SJCRH30 (cell line): ENCODE results near the gene TTC39B. TPM values are rescaled to one million over a fixed set of nuclear protein-coding genes. Genes with fewer than 3 reads are reported as not detected.

Experiments
- DNase-seq, 2 experiments: peaks; one replicate each; pipeline ENCODE4 v3.0.0-alpha.2; 2015 to 2020
- H3K27ac ChIP-seq: fragments of 250-450 bp; sonication (Bioruptor Pico); 2 replicates; pipeline ENCODE4 v1.5.1; 2020; ENCODE audit warnings: mild to moderate bottlenecking, moderate library complexity
- H3K27me3 ChIP-seq: fragments of 250-450 bp; sonication (Bioruptor Pico); 2 replicates; pipeline ENCODE4 v1.5.1; 2020; ENCODE audit warnings: mild to moderate bottlenecking, moderate library complexity
- H3K36me3 ChIP-seq: fragments of 250-450 bp; sonication (Bioruptor Pico); 2 replicates; pipeline ENCODE4 v1.5.1; 2020; ENCODE audit warnings: mild to moderate bottlenecking, moderate library complexity
- H3K4me1 ChIP-seq: fragments of 250-450 bp; sonication (Bioruptor Pico); 2 replicates; pipeline ENCODE4 v1.5.1; 2020; ENCODE audit warnings: mild to moderate bottlenecking, moderate library complexity
- H3K4me3 ChIP-seq: fragments of 250-450 bp; sonication (Bioruptor Pico); 2 replicates; pipeline ENCODE4 v1.5.1; 2020; ENCODE audit warnings: mild to moderate bottlenecking, moderate library complexity
- H3K9me3 ChIP-seq: fragments of 250-450 bp; sonication (Bioruptor Pico); replicated peaks from 2 replicates; pipeline ENCODE4 v1.5.1; 2020; ENCODE audit warnings: mild to moderate bottlenecking, moderate library complexity
- total RNA-seq: library from RNA; depleted of rRNA; stranded (reverse); fragments of >200 nt; shearing (Covaris generic); gene quantifications from 2 replicates; pipeline ENCODE4 v1.2.3, GENCODE V29; 2014

TTC39B gene
- total RNA-seq, 1 experiment from 2014 or later, result 2.2 TPM

GRCh38 chr9:15311607-15312006 is 4.6 kb upstream of the TTC39B start:
- no peaks in the 10 kb centered on the region for H3K36me3 ChIP-seq
- H3K9me3 ChIP-seq, result no peaks in the 10 kb centered on the region
- no peaks in the 10 kb centered on the region for H3K4me1 ChIP-seq
- H3K27ac ChIP-seq, result no peak overlapping the region
- no peaks in the 10 kb centered on the region for H3K27me3 ChIP-seq
- no peak for DNase-seq
- no peak overlapping the region for H3K4me3 ChIP-seq

DNA sequence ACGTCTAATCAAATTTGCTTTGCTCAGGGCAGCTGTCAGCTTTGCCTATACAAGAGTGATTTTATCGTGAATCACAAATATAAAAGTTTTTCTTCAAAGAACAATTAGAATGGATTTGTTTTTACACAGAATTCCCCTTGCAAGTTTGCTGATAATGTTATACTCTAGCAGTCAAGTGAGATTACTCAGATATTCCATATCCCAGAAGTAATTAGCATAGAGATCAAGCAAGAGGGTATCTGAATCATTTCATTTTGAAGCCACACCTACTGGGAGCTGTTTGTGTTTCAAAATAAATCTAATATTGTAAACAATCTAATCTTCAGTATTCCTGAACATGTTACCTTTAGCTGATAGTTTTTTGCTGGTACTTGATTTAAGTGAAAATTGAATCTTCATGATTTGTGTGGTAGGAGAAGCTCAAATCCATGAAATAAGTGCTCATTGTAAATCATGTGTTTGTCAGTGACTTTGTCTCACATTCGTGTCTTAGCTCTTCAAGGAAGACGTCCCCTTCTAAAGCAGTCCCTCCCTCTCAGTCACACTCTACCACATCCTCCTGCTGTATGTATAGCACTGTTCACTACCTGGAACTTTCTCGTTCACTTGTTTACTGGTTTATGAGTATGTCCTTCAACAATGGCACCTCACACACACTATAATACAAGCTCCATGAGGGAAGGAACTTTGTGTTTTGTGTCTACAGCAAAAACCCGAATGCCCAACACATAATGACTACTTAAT is 3.3 kb upstream of the TTC39B start:
- no peaks in the 10 kb centered on the region for H3K27me3 ChIP-seq
- no peak overlapping the region for H3K27ac ChIP-seq
- no peaks in the 10 kb centered on the region for H3K36me3 ChIP-seq
- no peak for DNase-seq
- H3K9me3 ChIP-seq, result no peaks in the 10 kb centered on the region
- no peak overlapping the region for H3K4me3 ChIP-seq
- no peaks in the 10 kb centered on the region for H3K4me1 ChIP-seq

- Histone ChIP-seq H3K9me3 (no peaks in the 10 kb centered on the region), H3K36me3 (no peaks in the 10 kb centered on the region), H3K27me3 (no peaks in the 10 kb centered on the region), H3K4me3 (no peak overlapping the region), H3K27ac (no peak overlapping the region), H3K4me1 (no peaks in the 10 kb centered on the region)
- no peak for DNase-seq
Measured at GRCh38 chr9:15308511-15308910, 1.5 kb upstream of the TTC39B start.

DNA sequence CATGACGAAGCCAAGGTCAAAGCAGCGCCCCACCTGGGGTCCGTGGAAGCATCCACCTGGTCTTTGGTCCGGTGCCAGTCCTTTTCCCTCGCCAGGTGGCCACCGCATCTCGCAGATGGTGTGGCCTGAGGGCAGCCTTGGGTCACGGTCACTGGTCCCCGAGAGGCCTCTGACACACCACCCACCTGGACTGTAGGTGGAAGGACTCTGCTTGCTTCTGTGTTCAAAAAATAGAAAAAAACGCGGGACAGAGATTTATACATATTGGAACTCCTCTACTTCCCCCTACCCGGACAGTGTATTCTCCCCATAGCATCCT is 466 bp upstream of the TTC39B start:
- no peaks in the 10 kb centered on the region for H3K9me3 ChIP-seq
- no peak for DNase-seq
- H3K36me3 ChIP-seq, result no peaks in the 10 kb centered on the region
- no peak overlapping the region for H3K27ac ChIP-seq
- H3K4me3 ChIP-seq, result peak overlapping the region; percentile 79
- H3K27me3 ChIP-seq, result no peaks in the 10 kb centered on the region
- H3K4me1 ChIP-seq, result no peaks in the 10 kb centered on the region

DNA sequence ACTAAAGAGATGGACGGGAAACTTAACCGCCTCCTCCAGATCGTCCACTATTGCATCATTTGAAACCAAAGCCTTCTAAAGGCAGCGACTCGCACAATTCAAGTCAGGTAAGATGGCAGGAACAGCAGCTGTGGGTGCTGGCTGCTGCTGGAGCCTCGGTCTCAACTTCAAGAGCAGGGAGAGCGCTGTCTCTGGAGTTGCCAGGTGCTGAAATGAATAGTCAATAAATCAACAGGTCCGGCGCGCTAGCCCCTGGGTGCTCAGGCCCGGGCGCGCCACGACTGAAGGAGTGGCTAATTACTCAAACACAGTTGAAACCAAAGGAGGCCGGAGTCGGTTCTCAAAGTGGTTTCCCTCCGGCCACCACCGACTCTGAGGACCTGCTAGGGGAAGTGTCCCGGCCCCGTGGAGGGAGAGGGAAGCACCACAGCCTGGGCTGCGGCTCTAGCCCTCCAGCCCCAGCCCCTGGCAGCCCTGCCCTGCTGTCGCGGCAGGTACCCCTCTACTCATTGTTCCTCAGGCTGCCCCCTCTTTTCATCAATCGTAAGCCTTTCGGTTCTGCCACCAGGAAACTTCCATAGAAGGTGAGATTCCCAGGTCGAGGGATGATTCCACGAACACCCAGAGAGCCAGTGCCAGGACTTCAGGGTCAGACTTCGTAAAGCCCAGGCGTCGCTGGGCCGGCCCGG is 804 bp downstream of the TTC39B start:
- Histone ChIP-seq H3K9me3 (no peaks in the 10 kb centered on the region), H3K27me3 (no peaks in the 10 kb centered on the region), H3K4me1 (no peaks in the 10 kb centered on the region), H3K4me3 (peak overlapping the region; percentile 79), H3K36me3 (no peaks in the 10 kb centered on the region), H3K27ac (no peak overlapping the region; the same call in 1 of the 2 replicates)
- peak; percentile 37 to 53 for DNase-seq

DNA sequence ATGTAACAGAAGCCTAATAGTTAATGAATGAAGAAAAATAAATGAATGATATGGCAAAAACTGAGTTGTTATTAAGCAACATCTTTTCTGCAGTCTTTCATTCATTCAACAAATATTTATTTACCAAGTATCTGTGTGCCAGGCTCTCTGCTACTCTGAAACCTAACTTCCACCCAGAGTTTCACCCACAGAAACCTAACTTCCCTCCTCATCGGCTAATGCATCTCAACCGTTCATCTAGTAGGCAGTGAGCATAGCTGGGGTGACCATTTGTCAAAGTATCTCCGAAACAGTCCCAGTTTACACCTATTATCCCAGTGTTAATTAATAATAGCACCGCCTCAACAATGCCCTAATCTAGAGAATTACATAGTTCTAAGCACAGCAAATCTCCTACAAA is 1.5 kb downstream of the TTC39B start:
- H3K27ac ChIP-seq, result no peak overlapping the region

GRCh38 chr9:15304632-15305031 is 2.4 kb downstream of the TTC39B start:
- Histone ChIP-seq H3K4me1 (no peaks in the 10 kb centered on the region), H3K9me3 (no peaks in the 10 kb centered on the region), H3K27ac (no peak overlapping the region), H3K4me3 (no peak overlapping the region), H3K36me3 (no peaks in the 10 kb centered on the region), H3K27me3 (no peaks in the 10 kb centered on the region)
- no peak for DNase-seq

More for the DNA sequence above, 1.5 kb downstream of the TTC39B start:
- Histone ChIP-seq H3K4me1 (no peaks in the 10 kb centered on the region), H3K36me3 (no peaks in the 10 kb centered on the region), H3K9me3 (no peaks in the 10 kb centered on the region), H3K4me3 (peak overlapping the region; percentile 79), H3K27me3 (no peaks in the 10 kb centered on the region)
- DNase-seq, result no peak

GRCh38 chr9:15300218-15300617 is 6.8 kb downstream of the TTC39B start:
- DNase-seq, result no peak
- Histone ChIP-seq H3K9me3 (no peaks in the 10 kb centered on the region), H3K27me3 (no peaks in the 10 kb centered on the region), H3K4me1 (no peaks in the 10 kb centered on the region), H3K36me3 (no peaks in the 10 kb centered on the region), H3K4me3 (no peak overlapping the region), H3K27ac (no peak overlapping the region)

GRCh38 chr9:15299374-15299939 is 7.6 kb downstream of the TTC39B start:
- Histone ChIP-seq H3K4me1 (no peaks in the 10 kb centered on the region), H3K36me3 (no peaks in the 10 kb centered on the region), H3K27me3 (no peaks in the 10 kb centered on the region), H3K27ac (no peak overlapping the region), H3K4me3 (no peak overlapping the region), H3K9me3 (no peaks in the 10 kb centered on the region)
- no peak for DNase-seq

- no peaks in the 10 kb centered on the region for H3K9me3 ChIP-seq
- no peaks in the 10 kb centered on the region for H3K4me1 ChIP-seq
- H3K4me3 ChIP-seq, result no peak overlapping the region
- DNase-seq, result no peak
- no peak overlapping the region for H3K27ac ChIP-seq
- H3K27me3 ChIP-seq, result no peaks in the 10 kb centered on the region
- H3K36me3 ChIP-seq, result no peaks in the 10 kb centered on the region
Measured at GRCh38 chr9:15298362-15298761, 8.7 kb downstream of the TTC39B start.

DNA sequence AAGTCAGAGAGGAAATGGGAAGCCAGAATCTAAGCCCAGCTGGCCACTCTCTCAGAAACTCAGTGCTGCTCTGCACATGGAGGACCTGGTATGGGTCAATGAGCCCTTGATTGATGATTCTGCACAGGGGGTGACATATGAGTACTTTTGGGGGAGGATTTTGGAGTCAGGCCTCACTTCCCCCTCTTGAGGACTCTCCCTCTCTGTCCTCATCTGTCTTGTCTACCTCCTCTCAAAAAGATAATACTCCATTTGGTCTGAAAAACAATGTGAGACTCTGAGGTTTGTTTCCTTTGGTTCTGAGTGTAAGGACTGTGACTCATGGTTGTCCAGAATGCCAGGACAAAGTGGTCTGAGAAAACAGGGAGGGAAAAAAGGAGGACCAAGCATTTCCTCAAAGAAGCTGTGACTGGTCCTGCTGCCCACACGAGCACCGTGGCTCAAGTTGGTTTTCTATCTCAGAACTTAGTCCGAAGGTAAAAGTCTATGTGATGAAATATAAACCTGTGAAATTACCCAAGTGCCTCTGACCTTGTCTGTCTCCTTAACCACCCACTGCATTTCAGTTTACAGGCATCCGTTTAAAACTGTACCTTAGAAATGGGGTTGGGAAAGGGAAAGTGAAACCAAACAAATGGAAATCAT is 11.1 kb downstream of the TTC39B start:
- no peaks in the 10 kb centered on the region for H3K9me3 ChIP-seq
- H3K27ac ChIP-seq, result no peak overlapping the region
- no peaks in the 10 kb centered on the region for H3K36me3 ChIP-seq
- no peak overlapping the region for H3K4me3 ChIP-seq
- H3K4me1 ChIP-seq, result no peaks in the 10 kb centered on the region
- H3K27me3 ChIP-seq, result no peaks in the 10 kb centered on the region
- DNase-seq, result no peak

GRCh38 chr9:15294604-15295003 is 12.4 kb downstream of the TTC39B start:
- Histone ChIP-seq H3K4me1 (no peaks in the 10 kb centered on the region), H3K9me3 (no peaks in the 10 kb centered on the region), H3K27ac (no peak overlapping the region), H3K27me3 (no peaks in the 10 kb centered on the region), H3K4me3 (no peak overlapping the region), H3K36me3 (no peaks in the 10 kb centered on the region)
- DNase-seq, result no peak

DNA sequence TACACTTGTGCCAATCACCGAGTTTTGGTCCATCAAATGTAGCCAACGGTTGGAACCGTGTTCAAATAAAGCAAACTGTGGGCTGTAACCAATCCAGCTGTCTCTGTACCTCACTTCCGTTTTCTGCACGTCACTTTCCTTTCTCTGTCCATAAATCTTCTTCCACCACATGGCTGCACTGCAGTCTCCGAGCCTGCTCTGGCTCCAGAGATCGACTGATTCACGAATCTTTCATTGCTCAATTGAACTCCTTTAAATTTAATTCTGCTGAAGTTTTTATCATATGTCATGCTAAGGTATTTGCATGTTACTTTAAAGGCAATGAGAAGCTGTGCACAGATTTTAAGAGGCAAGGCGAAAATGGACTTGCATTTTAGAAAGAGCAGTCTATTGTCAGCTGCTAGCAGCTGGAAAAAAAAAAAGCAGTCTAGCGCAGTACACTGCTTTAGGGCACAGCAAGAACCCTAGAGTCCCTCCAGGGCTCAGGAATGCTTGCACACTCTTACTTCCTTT is 13.2 kb downstream of the TTC39B start:
- Histone ChIP-seq H3K9me3 (no peaks in the 10 kb centered on the region), H3K4me3 (no peak overlapping the region), H3K36me3 (no peaks in the 10 kb centered on the region), H3K27me3 (no peaks in the 10 kb centered on the region), H3K27ac (no peak overlapping the region), H3K4me1 (no peaks in the 10 kb centered on the region)
- DNase-seq, result no peak

DNA sequence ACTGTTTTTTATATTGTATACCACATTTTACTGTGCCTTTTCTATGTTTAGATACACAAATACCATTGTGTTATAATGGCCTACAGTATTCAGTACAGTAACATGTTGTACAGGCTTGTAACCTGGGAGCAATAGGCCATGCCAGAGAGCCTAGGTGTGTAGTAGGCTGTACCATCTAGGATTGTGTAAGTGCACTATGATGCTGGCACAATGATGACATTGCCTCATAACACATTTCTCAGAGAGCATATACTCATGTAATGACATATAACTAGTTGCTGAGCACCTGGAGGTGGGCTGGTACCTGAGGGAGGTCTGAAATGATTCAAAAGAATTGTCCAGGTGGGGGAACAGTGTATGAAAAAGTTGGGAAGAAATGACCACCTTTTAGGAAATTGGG is 13.9 kb downstream of the TTC39B start:
- H3K9me3 ChIP-seq, result no peaks in the 10 kb centered on the region
- no peaks in the 10 kb centered on the region for H3K4me1 ChIP-seq
- no peak for DNase-seq
- no peak overlapping the region for H3K4me3 ChIP-seq
- H3K27ac ChIP-seq, result no peak overlapping the region
- H3K27me3 ChIP-seq, result no peaks in the 10 kb centered on the region
- H3K36me3 ChIP-seq, result no peaks in the 10 kb centered on the region

- no peaks in the 10 kb centered on the region for H3K36me3 ChIP-seq
- no peak for DNase-seq
- H3K4me3 ChIP-seq, result no peak overlapping the region
- no peaks in the 10 kb centered on the region for H3K27me3 ChIP-seq
- H3K9me3 ChIP-seq, result no peaks in the 10 kb centered on the region
- H3K4me1 ChIP-seq, result no peaks in the 10 kb centered on the region
- H3K27ac ChIP-seq, result no peak overlapping the region
Measured at GRCh38 chr9:15289603-15290002, 17.4 kb downstream of the TTC39B start.
